ENCODE results near the gene CCDC78.
"Not testable (repeated sequence)": the region's sequence is repeated elsewhere in the genome, so short reads cannot be mapped to it uniquely, and the experiment has no call there.

CCDC78 gene

DNA sequence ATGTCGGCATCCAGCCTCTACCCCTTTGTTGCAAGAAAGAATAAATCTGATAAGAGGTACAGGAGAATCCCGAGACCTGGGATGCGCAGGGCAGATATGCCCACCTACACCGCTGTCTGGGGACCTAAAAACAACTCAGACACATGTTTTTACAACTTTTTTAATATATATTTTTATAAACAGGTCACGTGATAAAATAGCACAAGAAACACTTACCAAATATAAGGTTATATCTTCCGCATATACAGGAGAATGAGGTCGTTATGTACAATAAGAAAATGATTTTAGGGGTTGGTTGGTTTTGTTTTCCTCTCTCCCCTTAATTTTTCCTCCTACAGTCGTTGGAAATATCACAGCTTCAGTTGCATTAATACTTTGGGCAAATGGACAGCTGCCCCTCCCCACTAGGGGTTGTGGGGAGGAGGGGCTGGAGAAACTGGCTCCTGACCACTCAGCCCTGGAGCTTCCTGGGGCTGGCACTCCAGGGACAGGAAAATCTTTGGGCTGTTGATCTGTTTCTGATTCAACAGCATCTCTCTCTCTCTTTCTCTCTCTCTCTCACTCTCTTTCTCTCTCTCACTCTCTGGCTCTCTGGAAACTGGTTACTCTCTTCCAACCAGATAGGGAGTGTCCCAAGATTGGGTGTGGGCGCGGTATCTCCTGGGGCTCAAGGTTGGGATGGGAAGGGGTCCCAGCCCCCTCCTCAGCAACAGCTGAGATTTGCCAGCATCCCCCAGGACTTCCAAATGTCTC is 33.7 kb downstream of the CCDC78 start:
- DNase-seq (ENCODE audit: low spot score): no peak

GRCh38 chr16:691242-691641 is 35.0 kb downstream of the CCDC78 start:
- not testable (repeated sequence) for DNase-seq (ENCODE audit: low spot score)

- no peak for DNase-seq (ENCODE audit: low spot score)
Observed at GRCh38 chr16:689175-689897, 36.9 kb downstream of the CCDC78 start.

- DNase-seq (ENCODE audit: low spot score): no peak
Observed at GRCh38 chr16:687499-687898, 38.7 kb downstream of the CCDC78 start.

GRCh38 chr16:686459-687260 is 39.6 kb downstream of the CCDC78 start:
- DNase-seq (ENCODE audit: low spot score): no peak

DNA sequence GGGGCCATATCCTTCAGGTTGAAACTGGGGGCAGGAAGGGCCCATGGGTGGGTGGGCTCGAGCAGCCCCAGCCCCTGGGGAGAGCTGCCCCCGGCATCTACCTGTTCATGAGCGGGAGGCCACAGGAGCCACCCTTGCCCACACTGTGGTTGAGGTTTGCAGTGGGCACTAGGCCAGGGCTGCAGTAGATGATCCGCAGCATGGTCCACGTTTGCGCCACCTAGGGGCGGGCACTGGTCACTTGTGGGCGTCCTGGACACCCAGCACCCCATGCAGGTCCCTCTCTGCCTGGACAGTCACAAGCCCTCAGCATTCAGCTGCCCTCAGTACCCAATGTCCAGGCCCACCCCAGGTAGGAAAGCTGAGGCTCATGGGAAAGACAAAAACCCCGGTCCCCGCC is 40.3 kb downstream of the CCDC78 start:
- DNase-seq (ENCODE audit: low spot score): peak; percentile 53

DNA sequence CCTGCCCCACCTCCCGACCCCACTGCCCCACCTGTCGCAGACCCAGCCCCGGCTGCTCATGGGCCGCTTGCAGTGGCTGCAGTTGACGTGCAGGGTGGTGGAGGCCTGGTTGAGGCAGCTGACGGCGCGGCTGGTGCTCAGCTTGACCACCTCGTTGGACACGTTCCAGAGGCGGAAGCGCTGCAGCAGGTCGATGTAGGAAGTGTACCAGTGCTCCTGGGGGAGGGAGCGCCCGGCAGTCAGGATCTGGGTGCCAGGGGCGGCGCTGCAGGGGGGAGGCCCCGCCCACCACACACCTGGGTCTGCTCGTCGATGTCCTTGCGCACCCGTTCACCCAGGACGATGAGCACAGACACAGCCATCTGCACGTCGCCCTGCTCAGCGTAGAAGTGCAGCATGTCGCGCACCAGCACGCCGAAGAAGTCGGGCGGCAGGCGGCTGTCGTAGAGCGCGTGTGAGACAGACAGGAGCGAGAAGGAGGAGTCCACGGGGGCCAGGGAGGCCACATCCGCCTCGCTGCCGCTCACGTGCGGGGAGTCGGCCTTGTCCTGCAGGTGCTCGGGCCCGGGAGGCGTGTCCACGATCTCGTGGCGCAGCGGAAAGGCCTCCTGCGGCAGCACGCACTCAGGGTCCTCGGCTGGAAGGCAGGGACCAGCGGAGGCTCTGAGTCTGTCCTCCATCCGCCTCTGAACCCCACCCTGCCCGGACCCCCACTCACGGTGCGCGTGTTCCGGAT is 41.1 kb downstream of the CCDC78 start:
- no peak for DNase-seq (ENCODE audit: low spot score)

- DNase-seq (ENCODE audit: low spot score): peak; percentile 98
Observed at GRCh38 chr16:684071-684794, 42.0 kb downstream of the CCDC78 start, which contains the start of gene JMJD8. Gene JMJD8, minus strand, starts transcription at chr16:684334. Its CDS starts 15 bp downstream, at chr16:684319.

DNA sequence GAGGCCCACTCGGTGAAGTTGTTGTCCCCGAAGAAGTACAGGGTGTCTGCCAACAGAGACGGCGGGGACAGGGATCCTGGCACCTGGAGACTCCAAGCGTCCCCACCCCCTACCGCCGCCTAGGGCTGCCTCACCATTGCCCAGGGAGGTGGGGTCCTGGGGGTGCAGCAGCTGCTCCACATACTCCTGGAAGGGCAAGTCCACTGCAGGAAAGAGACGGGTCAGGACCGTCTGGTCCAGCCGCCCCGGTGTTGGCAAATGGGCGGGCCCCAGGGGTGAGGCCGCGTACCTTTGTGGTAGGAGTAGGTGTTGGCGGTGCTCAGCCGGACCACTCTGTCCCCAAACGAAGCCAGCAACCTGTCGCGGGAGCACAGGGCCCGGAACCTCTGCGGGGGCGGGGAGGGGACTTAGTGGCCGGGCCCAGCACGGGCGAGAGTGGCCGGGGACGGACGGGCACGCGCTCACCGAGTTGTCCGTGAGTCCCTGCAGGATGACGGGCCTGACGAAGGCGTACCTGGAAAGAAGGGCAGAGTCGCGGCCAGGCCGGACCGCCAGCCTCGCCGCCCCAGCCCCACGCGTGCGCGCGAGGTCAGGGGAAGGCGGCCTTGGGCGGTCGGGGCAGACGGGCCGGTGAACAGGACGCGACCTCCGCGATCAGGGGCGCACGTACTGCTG is 42.7 kb downstream of the CCDC78 start:
- DNase-seq (ENCODE audit: low spot score): no peak

- DNase-seq (ENCODE audit: low spot score): no peak
Observed at GRCh38 chr16:682493-683395, 43.5 kb downstream of the CCDC78 start.

DNA sequence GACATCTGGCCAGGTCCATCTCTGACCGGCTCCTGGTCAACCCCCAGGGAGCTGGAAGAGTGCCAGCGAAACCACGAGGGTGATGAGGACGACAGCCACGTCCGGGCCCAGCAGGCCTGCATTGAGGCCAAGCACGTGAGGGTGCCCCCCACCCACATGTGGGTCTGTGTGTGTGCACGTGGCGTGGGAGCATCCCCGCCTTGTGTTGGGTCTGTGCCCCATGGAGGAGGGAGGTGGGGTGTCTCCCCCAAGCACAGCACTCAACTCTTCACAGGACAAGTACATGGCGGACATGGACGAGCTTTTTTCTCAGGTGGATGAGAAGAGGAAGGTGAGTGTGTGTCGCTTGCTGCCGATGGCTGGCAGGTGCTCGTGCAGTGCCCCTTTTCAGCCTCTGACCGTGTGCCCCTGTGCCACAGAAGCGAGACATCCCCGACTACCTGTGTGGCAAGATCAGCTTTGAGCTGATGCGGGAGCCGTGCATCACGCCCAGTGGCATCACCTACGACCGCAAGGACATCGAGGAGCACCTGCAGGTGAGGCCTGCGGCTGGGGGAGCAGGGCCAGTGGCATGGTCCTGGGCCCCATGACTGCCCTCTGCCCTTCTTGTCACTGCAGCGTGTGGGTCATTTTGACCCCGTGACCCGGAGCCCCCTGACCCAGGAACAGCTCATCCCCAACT is 44.4 kb downstream of the CCDC78 start:
- no peak for DNase-seq (ENCODE audit: low spot score)

DNA sequence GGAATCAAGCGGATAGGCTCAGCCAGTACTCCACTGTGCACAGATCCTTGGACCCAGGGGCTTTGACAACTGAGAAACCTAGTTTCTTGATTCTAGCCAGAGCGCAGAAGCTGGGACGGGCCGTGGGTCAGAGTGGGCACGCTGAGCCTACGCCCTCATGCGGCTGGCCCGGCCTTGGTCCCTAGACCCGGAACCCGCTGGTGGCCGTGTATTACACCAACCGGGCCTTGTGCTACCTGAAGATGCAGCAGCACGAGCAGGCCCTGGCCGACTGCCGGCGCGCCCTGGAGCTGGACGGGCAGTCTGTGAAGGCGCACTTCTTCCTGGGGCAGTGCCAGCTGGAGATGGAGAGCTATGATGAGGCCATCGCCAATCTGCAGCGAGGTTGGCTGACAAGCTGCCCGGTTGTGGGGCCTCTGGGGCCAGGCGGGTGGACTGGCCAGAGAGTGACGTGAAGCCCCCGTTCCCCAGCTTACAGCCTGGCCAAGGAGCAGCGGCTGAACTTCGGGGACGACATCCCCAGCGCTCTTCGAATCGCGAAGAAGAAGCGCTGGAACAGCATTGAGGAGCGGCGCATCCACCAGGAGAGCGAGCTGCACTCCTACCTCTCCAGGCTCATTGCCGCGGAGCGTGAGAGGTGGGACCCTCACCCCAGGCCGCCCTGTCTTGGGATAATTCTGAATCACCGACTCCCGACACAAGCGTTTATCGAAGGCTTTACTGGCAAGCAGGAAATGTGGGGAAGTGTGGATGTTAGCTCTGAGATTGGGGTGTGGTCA is 45.1 kb downstream of the CCDC78 start:
- DNase-seq (ENCODE audit: low spot score): peak; percentile 29

GRCh38 chr16:680625-680945 is 45.7 kb downstream of the CCDC78 start:
- peak; percentile 37 for DNase-seq (ENCODE audit: low spot score)

DNA sequence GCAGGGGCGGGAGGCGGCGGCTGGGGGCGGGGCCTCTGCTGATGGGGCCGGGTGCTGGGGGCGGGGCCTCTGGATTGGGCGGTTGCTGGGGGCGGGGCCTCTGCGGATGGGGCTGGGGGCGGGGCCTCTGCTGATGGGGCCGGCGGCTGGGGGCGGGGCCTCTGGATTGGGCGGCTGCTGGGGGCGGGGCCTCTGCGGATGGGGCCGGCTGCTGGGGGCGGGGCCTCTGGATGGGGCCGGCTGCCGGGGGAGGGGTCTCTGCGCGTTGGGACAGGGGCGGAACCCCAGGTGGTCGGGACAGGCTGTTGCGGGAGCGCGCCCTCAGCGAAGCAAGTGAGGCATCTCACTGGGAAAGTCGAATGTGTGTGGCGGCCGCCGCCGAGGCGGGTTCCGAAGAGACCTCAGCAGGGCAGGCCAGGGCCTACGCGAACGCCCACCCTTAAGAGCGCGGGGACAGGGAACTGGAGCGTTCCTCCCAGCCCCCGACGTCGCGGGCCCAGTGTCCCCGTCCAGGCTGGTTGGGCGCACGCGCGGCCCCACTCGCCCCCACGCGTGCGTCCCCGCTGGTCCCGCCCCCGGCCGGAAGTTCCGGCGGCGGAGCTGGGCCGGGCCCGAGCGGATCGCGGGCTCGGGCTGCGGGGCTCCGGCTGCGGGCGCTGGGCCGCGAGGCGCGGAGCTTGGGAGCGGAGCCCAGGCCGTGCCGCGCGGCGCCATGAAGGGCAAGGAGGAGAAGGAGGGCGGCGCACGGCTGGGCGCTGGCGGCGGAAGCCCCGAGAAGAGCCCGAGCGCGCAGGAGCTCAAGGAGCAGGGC is 46.2 kb downstream of the CCDC78 start, which contains the start of gene STUB1:
Gene STUB1 (plus strand): TSS at position 597 of the 811 bp plus-strand sequence. CDS start 116 bp downstream, at position 713.
- DNase-seq (ENCODE audit: low spot score): peak; percentile 96

DNA sequence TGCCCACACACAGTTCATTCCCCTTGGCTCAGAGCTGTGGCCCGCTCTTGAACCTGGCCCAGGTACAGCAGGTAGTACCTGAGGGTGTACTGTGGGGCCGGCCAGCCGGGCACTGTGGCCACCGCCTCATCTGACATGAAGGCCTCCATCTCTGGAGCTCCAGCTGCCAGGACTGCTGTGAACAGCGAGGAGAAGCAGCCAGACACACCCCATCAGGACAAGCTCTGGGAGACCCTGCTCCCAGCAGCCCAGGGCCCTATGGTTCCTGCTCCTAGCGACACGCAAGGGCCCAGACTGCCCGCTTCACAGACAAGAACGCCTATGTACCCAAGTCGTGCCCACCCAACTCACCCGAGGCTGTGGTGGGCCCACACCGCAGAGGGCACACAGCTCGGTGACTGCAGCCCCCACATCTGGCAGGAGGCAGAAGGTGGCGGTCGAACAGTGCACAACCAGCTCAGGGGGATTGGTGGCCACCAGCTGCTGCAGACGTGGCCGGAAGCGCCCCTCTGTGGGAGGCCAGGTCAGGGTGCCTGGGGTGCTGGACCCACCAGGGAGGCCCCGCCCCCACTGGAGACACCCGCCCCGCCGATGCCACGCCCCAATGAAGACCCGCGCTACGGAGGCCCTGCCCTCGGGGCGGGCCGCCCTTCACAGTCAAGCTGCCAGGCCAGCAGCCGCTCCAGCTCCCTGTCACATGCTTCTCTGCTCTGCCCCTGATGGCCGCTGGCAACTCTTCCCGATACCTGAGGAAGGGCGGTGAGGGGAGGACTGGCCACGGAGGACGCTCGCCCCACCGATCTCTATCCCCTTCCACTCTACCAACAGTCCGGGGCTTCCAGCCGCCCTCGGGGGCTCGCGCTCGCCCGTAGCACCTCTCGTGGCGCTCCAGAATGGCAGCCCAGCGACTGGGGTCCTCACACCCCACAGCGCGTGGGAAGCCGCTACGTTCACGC is 47.1 kb downstream of the CCDC78 start:
- DNase-seq (ENCODE audit: low spot score): peak; percentile 73

- DNase-seq (ENCODE audit: low spot score): no peak
Observed at GRCh38 chr16:678209-678857, 47.9 kb downstream of the CCDC78 start.
